ENCODE results near the gene NXNL1.
A peak's percentile ranks its signal among the peaks of the same experiment; 100 is the strongest.

DNA sequence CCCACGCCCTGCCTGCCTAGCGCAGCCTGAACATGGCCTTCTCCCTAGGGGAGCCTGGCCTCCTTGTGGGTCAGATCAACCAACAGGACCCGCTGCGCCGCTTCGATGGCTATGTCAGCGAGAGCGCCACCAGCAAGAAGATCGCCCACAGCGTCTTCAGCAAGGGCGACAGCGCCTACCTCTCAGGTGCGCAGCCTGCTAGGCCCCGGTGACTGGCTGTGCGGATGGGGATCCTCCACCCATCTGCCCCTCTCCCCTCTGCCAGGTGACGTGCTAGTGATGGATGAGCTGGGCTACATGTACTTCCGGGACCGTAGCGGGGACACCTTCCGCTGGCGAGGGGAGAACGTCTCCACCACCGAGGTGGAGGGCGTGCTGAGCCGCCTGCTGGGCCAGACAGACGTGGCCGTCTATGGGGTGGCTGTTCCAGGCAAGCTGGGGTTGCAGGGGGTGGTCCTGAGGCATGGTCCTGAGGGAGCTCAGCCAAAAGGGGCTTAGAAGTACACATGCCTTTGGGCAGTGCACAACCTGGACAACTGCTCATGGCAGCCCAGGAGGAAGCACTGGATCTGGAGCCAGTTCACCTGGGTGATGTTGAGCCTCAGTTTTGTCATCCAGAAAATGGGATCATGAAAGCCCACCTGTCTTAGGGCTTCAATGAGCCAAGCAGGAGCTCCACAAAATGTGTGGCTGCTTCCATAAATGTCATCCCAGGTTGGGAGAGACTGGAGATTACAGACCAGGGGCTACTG lies 39.9 kb upstream of the NXNL1 start:
- peak in 1 of 3 donors; percentile 49 for TF ChIP-seq POLR2AphosphoS5 (IDR thresholded peaks at IDR 0.05)
- TF ChIP-seq, protein P1, sequence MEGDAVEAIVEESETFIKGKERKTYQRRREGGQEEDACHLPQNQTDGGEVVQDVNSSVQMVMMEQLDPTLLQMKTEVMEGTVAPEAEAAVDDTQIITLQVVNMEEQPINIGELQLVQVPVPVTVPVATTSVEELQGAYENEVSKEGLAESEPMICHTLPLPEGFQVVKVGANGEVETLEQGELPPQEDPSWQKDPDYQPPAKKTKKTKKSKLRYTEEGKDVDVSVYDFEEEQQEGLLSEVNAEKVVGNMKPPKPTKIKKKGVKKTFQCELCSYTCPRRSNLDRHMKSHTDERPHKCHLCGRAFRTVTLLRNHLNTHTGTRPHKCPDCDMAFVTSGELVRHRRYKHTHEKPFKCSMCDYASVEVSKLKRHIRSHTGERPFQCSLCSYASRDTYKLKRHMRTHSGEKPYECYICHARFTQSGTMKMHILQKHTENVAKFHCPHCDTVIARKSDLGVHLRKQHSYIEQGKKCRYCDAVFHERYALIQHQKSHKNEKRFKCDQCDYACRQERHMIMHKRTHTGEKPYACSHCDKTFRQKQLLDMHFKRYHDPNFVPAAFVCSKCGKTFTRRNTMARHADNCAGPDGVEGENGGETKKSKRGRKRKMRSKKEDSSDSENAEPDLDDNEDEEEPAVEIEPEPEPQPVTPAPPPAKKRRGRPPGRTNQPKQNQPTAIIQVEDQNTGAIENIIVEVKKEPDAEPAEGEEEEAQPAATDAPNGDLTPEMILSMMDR (IDR thresholded peaks at IDR 0.05 in 8 of 11, conservative IDR thresholded peaks at IDR 0.05 in 3 of 11): no peak

Data from spleen (tissue), 7 donors.